ENCODE results near the gene GRIK3. TPM values are rescaled to one million over a fixed set of nuclear protein-coding genes. Genes with fewer than 3 reads are reported as not detected.

The GRIK3 gene
- total and polyA plus RNA-seq, 2 experiments from 2014 or later, result 0.31 to 2.9 TPM

DNA sequence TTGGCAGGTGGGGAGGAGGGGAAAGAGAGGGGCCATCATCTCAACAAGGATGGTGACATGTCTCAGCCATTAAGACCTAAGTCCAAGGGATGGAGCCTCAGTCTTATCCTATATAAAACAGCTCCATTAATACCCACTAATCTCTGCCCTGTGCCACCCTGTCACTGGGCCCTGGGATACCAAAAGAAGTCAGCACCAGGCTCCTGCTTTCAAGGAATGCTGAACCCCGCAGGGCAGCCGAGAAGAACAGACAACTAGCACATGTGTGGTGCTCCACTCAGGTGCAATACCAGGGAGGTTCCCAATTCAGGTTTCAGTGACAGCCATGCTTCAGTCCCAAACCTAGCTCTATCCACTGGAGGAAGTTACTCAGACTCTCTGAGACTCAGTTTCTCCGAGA, 128.4 kb downstream of the GRIK3 start:
- H3K27ac ChIP-seq (ENCODE audit: low read depth), result no peak overlapping the region
- no peaks in the 10 kb centered on the region for H4K20me1 ChIP-seq (replicated peaks; ENCODE audit: insufficient read depth)
- Mint-ChIP-seq H3K9me3 (no peaks in the 10 kb centered on the region; the same call in 2 of the 3 replicates), H3K27me3 (ENCODE audit: insufficient read depth, low read depth, poor library complexity) (peaks cover 7% of the 10 kb centered on the region), H3K4me1 (peaks cover 3% of the 10 kb centered on the region; the same call in 1 of the 3 replicates), H3K4me3 (no peak overlapping the region), H3K36me3 (ENCODE audit: low read depth) (no peaks in the 10 kb centered on the region), H3K27ac (no peak overlapping the region)
- no peaks in the 10 kb centered on the region for H3K36me3 ChIP-seq (ENCODE audit: insufficient read depth)
- no peak overlapping the region for H3K4me2 ChIP-seq
- no peaks in the 10 kb centered on the region for H3K79me2 ChIP-seq (replicated peaks; ENCODE audit: insufficient read depth)
- H3K27me3 ChIP-seq (ENCODE audit: insufficient read depth), result no peaks in the 10 kb centered on the region
- no peaks in the 10 kb centered on the region for H3K4me1 ChIP-seq (ENCODE audit: insufficient read depth)
- H2AFZ ChIP-seq, result no peak overlapping the region
- no peaks in the 10 kb centered on the region for H3K9me2 ChIP-seq (ENCODE audit: insufficient read depth)
- no peak for ATAC-seq
- no peak overlapping the region for H3K4me3 ChIP-seq
- DNase-seq (ENCODE audit: low spot score), result no peak
- H3F3A ChIP-seq (replicated peaks; ENCODE audit: low read depth), result no peaks in the 10 kb centered on the region
- no peak for TF ChIP-seq JUNB (IDR thresholded peaks at IDR 0.05; ENCODE audit: unreplicated experiment)
- TF ChIP-seq, protein P1, sequence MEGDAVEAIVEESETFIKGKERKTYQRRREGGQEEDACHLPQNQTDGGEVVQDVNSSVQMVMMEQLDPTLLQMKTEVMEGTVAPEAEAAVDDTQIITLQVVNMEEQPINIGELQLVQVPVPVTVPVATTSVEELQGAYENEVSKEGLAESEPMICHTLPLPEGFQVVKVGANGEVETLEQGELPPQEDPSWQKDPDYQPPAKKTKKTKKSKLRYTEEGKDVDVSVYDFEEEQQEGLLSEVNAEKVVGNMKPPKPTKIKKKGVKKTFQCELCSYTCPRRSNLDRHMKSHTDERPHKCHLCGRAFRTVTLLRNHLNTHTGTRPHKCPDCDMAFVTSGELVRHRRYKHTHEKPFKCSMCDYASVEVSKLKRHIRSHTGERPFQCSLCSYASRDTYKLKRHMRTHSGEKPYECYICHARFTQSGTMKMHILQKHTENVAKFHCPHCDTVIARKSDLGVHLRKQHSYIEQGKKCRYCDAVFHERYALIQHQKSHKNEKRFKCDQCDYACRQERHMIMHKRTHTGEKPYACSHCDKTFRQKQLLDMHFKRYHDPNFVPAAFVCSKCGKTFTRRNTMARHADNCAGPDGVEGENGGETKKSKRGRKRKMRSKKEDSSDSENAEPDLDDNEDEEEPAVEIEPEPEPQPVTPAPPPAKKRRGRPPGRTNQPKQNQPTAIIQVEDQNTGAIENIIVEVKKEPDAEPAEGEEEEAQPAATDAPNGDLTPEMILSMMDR (conservative IDR thresholded peaks at IDR 0.05; ENCODE audit: low read depth in 2 of 2), result no peak
- TF ChIP-seq, protein P2, sequence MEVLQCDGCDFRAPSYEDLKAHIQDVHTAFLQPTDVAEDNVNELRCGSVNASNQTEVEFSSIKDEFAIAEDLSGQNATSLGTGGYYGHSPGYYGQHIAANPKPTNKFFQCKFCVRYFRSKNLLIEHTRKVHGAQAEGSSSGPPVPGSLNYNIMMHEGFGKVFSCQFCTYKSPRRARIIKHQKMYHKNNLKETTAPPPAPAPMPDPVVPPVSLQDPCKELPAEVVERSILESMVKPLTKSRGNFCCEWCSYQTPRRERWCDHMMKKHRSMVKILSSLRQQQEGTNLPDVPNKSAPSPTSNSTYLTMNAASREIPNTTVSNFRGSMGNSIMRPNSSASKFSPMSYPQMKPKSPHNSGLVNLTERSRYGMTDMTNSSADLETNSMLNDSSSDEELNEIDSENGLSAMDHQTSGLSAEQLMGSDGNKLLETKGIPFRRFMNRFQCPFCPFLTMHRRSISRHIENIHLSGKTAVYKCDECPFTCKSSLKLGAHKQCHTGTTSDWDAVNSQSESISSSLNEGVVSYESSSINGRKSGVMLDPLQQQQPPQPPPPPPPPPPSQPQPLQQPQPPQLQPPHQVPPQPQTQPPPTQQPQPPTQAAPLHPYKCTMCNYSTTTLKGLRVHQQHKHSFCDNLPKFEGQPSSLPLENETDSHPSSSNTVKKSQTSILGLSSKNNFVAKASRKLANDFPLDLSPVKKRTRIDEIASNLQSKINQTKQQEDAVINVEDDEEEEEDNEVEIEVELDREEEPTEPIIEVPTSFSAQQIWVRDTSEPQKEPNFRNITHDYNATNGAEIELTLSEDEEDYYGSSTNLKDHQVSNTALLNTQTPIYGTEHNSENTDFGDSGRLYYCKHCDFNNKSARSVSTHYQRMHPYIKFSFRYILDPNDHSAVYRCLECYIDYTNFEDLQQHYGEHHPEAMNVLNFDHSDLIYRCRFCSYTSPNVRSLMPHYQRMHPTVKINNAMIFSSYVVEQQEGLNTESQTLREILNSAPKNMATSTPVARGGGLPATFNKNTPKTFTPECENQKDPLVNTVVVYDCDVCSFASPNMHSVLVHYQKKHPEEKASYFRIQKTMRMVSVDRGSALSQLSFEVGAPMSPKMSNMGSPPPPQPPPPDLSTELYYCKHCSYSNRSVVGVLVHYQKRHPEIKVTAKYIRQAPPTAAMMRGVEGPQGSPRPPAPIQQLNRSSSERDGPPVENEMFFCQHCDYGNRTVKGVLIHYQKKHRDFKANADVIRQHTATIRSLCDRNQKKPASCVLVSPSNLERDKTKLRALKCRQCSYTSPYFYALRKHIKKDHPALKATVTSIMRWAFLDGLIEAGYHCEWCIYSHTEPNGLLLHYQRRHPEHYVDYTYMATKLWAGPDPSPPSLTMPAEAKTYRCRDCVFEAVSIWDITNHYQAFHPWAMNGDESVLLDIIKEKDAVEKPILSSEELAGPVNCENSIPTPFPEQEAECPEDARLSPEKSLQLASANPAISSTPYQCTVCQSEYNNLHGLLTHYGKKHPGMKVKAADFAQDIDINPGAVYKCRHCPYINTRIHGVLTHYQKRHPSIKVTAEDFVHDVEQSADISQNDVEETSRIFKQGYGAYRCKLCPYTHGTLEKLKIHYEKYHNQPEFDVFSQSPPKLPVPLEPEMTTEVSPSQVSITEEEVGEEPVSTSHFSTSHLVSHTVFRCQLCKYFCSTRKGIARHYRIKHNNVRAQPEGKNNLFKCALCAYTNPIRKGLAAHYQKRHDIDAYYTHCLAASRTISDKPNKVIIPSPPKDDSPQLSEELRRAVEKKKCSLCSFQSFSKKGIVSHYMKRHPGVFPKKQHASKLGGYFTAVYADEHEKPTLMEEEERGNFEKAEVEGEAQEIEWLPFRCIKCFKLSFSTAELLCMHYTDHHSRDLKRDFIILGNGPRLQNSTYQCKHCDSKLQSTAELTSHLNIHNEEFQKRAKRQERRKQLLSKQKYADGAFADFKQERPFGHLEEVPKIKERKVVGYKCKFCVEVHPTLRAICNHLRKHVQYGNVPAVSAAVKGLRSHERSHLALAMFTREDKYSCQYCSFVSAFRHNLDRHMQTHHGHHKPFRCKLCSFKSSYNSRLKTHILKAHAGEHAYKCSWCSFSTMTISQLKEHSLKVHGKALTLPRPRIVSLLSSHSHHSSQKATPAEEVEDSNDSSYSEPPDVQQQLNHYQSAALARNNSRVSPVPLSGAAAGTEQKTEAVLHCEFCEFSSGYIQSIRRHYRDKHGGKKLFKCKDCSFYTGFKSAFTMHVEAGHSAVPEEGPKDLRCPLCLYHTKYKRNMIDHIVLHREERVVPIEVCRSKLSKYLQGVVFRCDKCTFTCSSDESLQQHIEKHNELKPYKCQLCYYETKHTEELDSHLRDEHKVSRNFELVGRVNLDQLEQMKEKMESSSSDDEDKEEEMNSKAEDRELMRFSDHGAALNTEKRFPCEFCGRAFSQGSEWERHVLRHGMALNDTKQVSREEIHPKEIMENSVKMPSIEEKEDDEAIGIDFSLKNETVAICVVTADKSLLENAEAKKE (CRISPR knock-in tag; IDR thresholded peaks at IDR 0.05), result no peak
- TF ChIP-seq, protein P3, sequence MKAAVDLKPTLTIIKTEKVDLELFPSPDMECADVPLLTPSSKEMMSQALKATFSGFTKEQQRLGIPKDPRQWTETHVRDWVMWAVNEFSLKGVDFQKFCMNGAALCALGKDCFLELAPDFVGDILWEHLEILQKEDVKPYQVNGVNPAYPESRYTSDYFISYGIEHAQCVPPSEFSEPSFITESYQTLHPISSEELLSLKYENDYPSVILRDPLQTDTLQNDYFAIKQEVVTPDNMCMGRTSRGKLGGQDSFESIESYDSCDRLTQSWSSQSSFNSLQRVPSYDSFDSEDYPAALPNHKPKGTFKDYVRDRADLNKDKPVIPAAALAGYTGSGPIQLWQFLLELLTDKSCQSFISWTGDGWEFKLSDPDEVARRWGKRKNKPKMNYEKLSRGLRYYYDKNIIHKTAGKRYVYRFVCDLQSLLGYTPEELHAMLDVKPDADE (IDR thresholded peaks at IDR 0.05), result no peak
- no peak for TF ChIP-seq POLR2AphosphoS5 (IDR thresholded peaks at IDR 0.05; ENCODE audit: low read depth)
- TF ChIP-seq NANOG (IDR thresholded peaks at IDR 0.05; ENCODE audit: borderline replicate concordance), result no peak
- TF ChIP-seq EZH2 (IDR thresholded peaks at IDR 0.05; ENCODE audit: low read depth, unreplicated experiment), result no peak
- no peak for TF ChIP-seq ZNF331 (CRISPR knock-in tag; IDR thresholded peaks at IDR 0.05; ENCODE audit: low read depth)
- no peak for TF ChIP-seq EZH2phosphoT487 (IDR thresholded peaks at IDR 0.05; ENCODE audit: unreplicated experiment)
- TF ChIP-seq ZNF114 (CRISPR knock-in tag; IDR thresholded peaks at IDR 0.05), result no peak
- TF ChIP-seq REST (IDR thresholded peaks at IDR 0.05; ENCODE audit: unreplicated experiment), result no peak
- no peak for TF ChIP-seq STAT1 (IDR thresholded peaks at IDR 0.05; ENCODE audit: unreplicated experiment)
